IMR-90 (cell line): Measurements from ENCODE around the gene AP1S2. TPM values are rescaled to one million over a fixed set of nuclear protein-coding genes. Genes with fewer than 3 reads are reported as not detected.

ENCODE experiments used
- ATAC-seq: fragments of 200-7000 bp; cut with Tn5 transposase; 2 replicates; pipeline ENCODE4 v1.9.1; 2020; ENCODE audit warnings: low read depth, mild to moderate bottlenecking, moderate library complexity
- BruUV-seq: library from RNA; stranded (reverse); fragments of 400-500 nt; replicated peaks from 2 replicates; lab custom pipeline; 2021; lab: Mats Ljungman, UMichigan
- CTCF ChIA-PET: fragments of 300-600 bp; formaldehyde crosslinking; extraction: SDS; loops from one replicate; lab custom pipeline; 2021; ENCODE audit warnings: antibody characterized with exemption; lab: Yijun Ruan, JAX
- POLR2A ChIA-PET: fragments of 300-600 bp; sonication (Branson Sonifier 250); formaldehyde crosslinking; loops from one replicate; lab custom pipeline; 2022; ENCODE audit warnings: antibody characterized with exemption; ENCODE audit not compliant: unreplicated experiment; lab: Charles Lee
- DNase-seq: peaks from one replicate; pipeline ENCODE4 v3.0.0; 2013
- H2AFZ ChIP-seq: replicated peaks from 2 replicates; pipeline ENCODE3; 2013; ENCODE audit warnings: low read length, mild to moderate bottlenecking; ENCODE audit not compliant: poor library complexity
- H2AK5ac ChIP-seq: 2 replicates; pipeline ENCODE4 v1.6.1; 2013; ENCODE audit warnings: low read depth, low read length, inconsistent platforms
- H2AK9ac ChIP-seq: replicated peaks from 2 replicates; pipeline ENCODE3; 2013; ENCODE audit warnings: mild to moderate bottlenecking, low read depth, low read length, moderate library complexity; ENCODE audit not compliant: poor library complexity
- H2BK120ac ChIP-seq: 2 replicates; pipeline ENCODE4 v1.6.1; 2013; ENCODE audit warnings: low read depth, low read length, inconsistent platforms
- H2BK15ac ChIP-seq: 3 replicates; pipeline ENCODE4 v1.6.1; 2013; ENCODE audit warnings: low read depth, low read length, inconsistent platforms
- H2BK20ac ChIP-seq: 2 replicates; pipeline ENCODE4 v1.6.1; 2013; ENCODE audit warnings: low read depth, mild to moderate bottlenecking, inconsistent platforms, low read length, moderate library complexity
- H2BK5ac ChIP-seq: 2 replicates; pipeline ENCODE4 v1.6.1; 2013; ENCODE audit warnings: mild to moderate bottlenecking, low read depth, low read length, inconsistent platforms; ENCODE audit not compliant: poor library complexity, severe bottlenecking
- H3K14ac ChIP-seq: replicated peaks from 2 replicates; pipeline ENCODE4 v1.6.1; 2013; ENCODE audit warnings: low read depth, low read length, inconsistent platforms
- H3K18ac ChIP-seq: 2 replicates; pipeline ENCODE4 v1.6.1; 2013; ENCODE audit warnings: low read depth, low read length, control low read depth
- H3K23ac ChIP-seq: 2 replicates; pipeline ENCODE4 v1.6.1; 2013; ENCODE audit warnings: low read depth, low read length, inconsistent platforms
- H3K27ac ChIP-seq: 2 replicates; pipeline ENCODE4 v1.5.1; 2013; ENCODE audit warnings: mild to moderate bottlenecking, control low read depth, low read length; ENCODE audit not compliant: insufficient read depth
- H3K27me3 ChIP-seq: 2 replicates; pipeline ENCODE4 v1.6.1; 2013; ENCODE audit warnings: low read length; ENCODE audit not compliant: control insufficient read depth, insufficient read depth
- H3K36me3 ChIP-seq: 2 replicates; pipeline ENCODE4 v1.6.1; 2013; ENCODE audit warnings: low read length, mixed read lengths; ENCODE audit not compliant: control insufficient read depth, insufficient read depth
- H3K4ac ChIP-seq: 2 replicates; pipeline ENCODE4 v1.6.1; 2013; ENCODE audit warnings: low read depth, low read length, inconsistent platforms
- H3K4me1 ChIP-seq: 2 replicates; pipeline ENCODE4 v1.6.1; 2013; ENCODE audit warnings: low read length, mixed read lengths; ENCODE audit not compliant: control insufficient read depth, insufficient read depth
- H3K4me2 ChIP-seq: 2 replicates; pipeline ENCODE4 v1.6.1; 2013; ENCODE audit warnings: low read depth, mild to moderate bottlenecking, control low read depth, low read length, moderate library complexity
- H3K4me3 ChIP-seq: 2 replicates; pipeline ENCODE4 v1.5.1; 2013; ENCODE audit warnings: low read depth, mild to moderate bottlenecking, control low read depth, low read length, moderate library complexity; ENCODE audit not compliant: insufficient read depth
- H3K56ac ChIP-seq: 2 replicates; pipeline ENCODE4 v1.6.1; 2013; ENCODE audit warnings: low read length, inconsistent platforms; ENCODE audit not compliant: insufficient read depth; ENCODE audit errors: extremely low read depth
- H3K79me1 ChIP-seq, 2 experiments: 2 replicates each; pipeline ENCODE4 v1.6.1; 2013; ENCODE audit warnings: low read length in 2 of 2, inconsistent platforms in 1 of 2, low read depth in 1 of 2
- H3K9ac ChIP-seq: 2 replicates; pipeline ENCODE4 v1.6.1; 2013; ENCODE audit warnings: low read depth, low read length, control low read depth
- H3K9me1 ChIP-seq: 2 replicates; pipeline ENCODE4 v1.6.1; 2013; ENCODE audit warnings: low read length, inconsistent platforms; ENCODE audit not compliant: insufficient read depth
- H3K9me3 ChIP-seq: 2 replicates; pipeline ENCODE4 v1.6.1; 2013; ENCODE audit warnings: low read length; ENCODE audit not compliant: control insufficient read depth, insufficient read depth
- H4K20me1 ChIP-seq: 2 replicates; pipeline ENCODE4 v1.6.1; 2013; ENCODE audit warnings: low read length, inconsistent platforms; ENCODE audit not compliant: insufficient read depth
- H4K5ac ChIP-seq: 2 replicates; pipeline ENCODE4 v1.6.1; 2013; ENCODE audit warnings: mild to moderate bottlenecking, low read depth, low read length, control low read depth
- H4K8ac ChIP-seq, 2 experiments: 2 replicates each; pipeline ENCODE4 v1.6.1; 2013; ENCODE audit warnings: low read depth in 2 of 2, low read length in 2 of 2, control low read depth in 1 of 2, inconsistent platforms in 1 of 2
- H4K91ac ChIP-seq: 2 replicates; pipeline ENCODE4 v1.6.1; 2013; ENCODE audit warnings: low read depth, low read length, inconsistent platforms; ENCODE audit not compliant: insufficient read depth
- BHLHE40 ChIP-seq: fragments of 150-350 bp; IDR thresholded peaks from 2 replicates; pipeline ENCODE4 v1.6.1; 2016; ENCODE audit warnings: mild to moderate bottlenecking, low read depth, low read length
- CEBPB ChIP-seq: IDR thresholded peaks from 2 replicates; pipeline ENCODE4 v1.6.1; 2012; ENCODE audit warnings: low read depth, low read length, improper control_type of control experiment
- POLR2A ChIP-seq: IDR thresholded peaks from 2 replicates; pipeline ENCODE4 v1.6.1; 2012; ENCODE audit warnings: mild to moderate bottlenecking, low read depth, low read length
- WGBS, 2 experiments: methylation state at CpG; one replicate each; pipeline versions ENCODE4 v1.1.5 to v1.1.7; 2013; ENCODE audit warnings: missing lambda C conversion rate in 2 of 2; ENCODE audit not compliant: insufficient read length in 1 of 2; ENCODE audit errors: extremely low coverage in 2 of 2; 5-methylcytosine and 5-hydroxymethylcytosine counted together
- dilution Hi-C: fragments of 300-500 bp; cut with HindIII; formaldehyde crosslinking; loops from one replicate; pipeline ENCODE4 v1.14.3; 2018; ENCODE audit warnings: low sequenced_read_pairs; ENCODE audit not compliant: unreplicated experiment
- in situ Hi-C: fragments of 300-500 bp; cut with MboI; formaldehyde crosslinking; loops from 3 replicates; pipeline ENCODE4 v1.14.3; 2019; ENCODE audit warnings: low sequenced_read_pairs, inconsistent platforms, mixed read lengths
- intact Hi-C: fragments of 100-400 bp; cut with micrococcal nuclease; formaldehyde crosslinking; loops from 2 replicates; pipeline ENCODE4 v1.10.0; 2022
- polyA plus RNA-seq, 3 experiments: library from polyadenylated mRNA; depleted of rRNA; stranded (reverse); fragments of >200 nt; gene quantifications; 2 replicates each; pipeline ENCODE4 v1.2.3, GENCODE V29; 2012; ENCODE audit warnings: low replicate concordance in 1 of 3
- total RNA-seq: library from RNA; depleted of rRNA; stranded (reverse); fragments of >200 nt; gene quantifications from 2 replicates; pipeline ENCODE4 v1.2.3, GENCODE V29; 2012

The AP1S2 gene
- total and polyA plus RNA-seq, 2 of the 4 experiments (the other 2 are of a cell fraction): 28.3 to 46.5 TPM

DNA sequence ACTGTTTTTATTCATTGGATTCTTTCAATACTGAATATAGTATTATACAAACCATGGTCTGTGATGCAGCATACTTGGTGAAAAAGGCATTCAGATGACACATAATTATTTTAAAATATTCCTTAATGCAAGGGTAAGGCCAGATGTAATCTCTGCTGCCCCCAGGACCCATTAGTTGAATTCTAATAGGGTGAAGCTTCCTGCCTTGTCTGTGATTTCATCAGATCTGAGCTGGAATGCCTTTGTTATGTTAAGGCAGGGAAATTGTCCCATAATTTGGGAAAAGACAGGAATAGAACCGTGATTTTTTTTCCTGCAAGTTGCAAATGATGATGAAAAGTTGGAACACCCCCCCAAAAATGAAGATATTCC, 38.2 kb downstream of the AP1S2 start:
- no peak overlapping the region for H4K8ac ChIP-seq
- H2BK120ac ChIP-seq: no peak overlapping the region
- H2AFZ ChIP-seq: no peak overlapping the region
- no peak overlapping the region for H3K23ac ChIP-seq
- no CpG with 5 or more reads among the region's 1 CpG for WGBS, 2 experiments
- no peaks in the 10 kb centered on the region for H3K9me3 ChIP-seq
- H2BK20ac ChIP-seq: no peak overlapping the region
- H3K14ac ChIP-seq: no peak overlapping the region
- no peak overlapping the region for H3K4me2 ChIP-seq
- H4K20me1 ChIP-seq: no peaks in the 10 kb centered on the region
- H3K9ac ChIP-seq: no peak overlapping the region
- no peak overlapping the region for H2BK15ac ChIP-seq
- dilution Hi-C loops (no loop called here), in situ Hi-C loops (loop anchor here (25.0 kb wide), 1 partner anchor 871 kb away; no protein-coding TSS in a partner anchor), intact Hi-C loops (no loop called here)
- H3K4me3 ChIP-seq: no peak overlapping the region
- peaks cover 16% of the 10 kb centered on the region for H3K36me3 ChIP-seq
- H3K27ac ChIP-seq: no peak overlapping the region
- H3K4me1 ChIP-seq: peaks cover 4% of the 10 kb centered on the region; the same call in 1 of the 2 replicates
- H3K9me1 ChIP-seq: peaks cover 3% of the 10 kb centered on the region
- H4K5ac ChIP-seq: no peak overlapping the region
- H2BK5ac ChIP-seq: no peak overlapping the region
- TF ChIP-seq POLR2A (no peak), BHLHE40 (no peak), CEBPB (no peak)
- H3K18ac ChIP-seq: no peak overlapping the region
- ChIA-PET POLR2A (no interaction called here), CTCF (interaction anchor here (1.2 kb wide), 1 partner anchor 12 kb away, joined by 4 read pairs; no protein-coding TSS in a partner anchor)
- H2AK9ac ChIP-seq: no peak overlapping the region
- no peak overlapping the region for H2AK5ac ChIP-seq
- H3K27me3 ChIP-seq: no peaks in the 10 kb centered on the region
- H4K91ac ChIP-seq: no peak overlapping the region
- DNase-seq: peak; percentile 24
- BruUV-seq: no TSS peak
- H3K4ac ChIP-seq: no peak overlapping the region
- no peaks in the 10 kb centered on the region; a peak in 2 of 4 replicates for H3K79me1 ChIP-seq
- no peak overlapping the region for H3K56ac ChIP-seq
- ATAC-seq: peak; percentile 45
